H1 (cell line): ENCODE results near the gene DKC1.

Source experiments
- BACH1 ChIP-seq: IDR thresholded peaks from 2 replicates; pipeline ENCODE4 v1.6.1; 2012; ENCODE audit warnings: low read length, improper control_type of control experiment
- CTCF ChIP-seq, 3 experiments: IDR thresholded peaks; 1 replicate in 2 of 3; 2 replicates in 1 of 3; pipeline versions ENCODE4 v1.5.1 to v1.6.1; 2011; ENCODE audit warnings: low read length in 3 of 3, mild to moderate bottlenecking in 3 of 3, inconsistent platforms in 2 of 3, low read depth in 1 of 3, moderate library complexity in 1 of 3; ENCODE audit not compliant: insufficient read depth in 1 of 3; ENCODE audit errors: control extremely low read depth in 1 of 3

DNA sequence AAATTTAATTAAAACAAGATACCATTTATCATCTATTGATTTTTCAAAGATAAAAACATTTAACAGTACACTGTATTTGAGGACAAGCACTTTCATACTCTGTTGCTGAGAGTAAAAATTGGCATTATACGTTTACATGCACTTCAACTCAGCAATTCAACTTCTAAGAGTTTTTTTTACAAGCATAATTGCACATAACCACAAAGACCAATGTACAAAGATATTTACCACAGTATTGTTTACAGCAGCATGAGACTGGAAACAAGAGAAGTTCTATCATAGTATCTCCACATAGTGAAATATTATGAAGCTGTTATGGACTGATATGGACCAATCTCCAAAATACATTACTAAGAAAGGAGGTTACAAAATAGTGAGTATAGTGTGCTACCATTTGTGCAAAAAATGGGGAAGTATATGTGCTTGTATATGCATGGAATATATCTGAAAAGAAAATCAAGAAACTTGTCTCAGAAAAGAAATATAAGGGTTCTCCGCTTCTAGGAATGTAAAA, 22.7 kb upstream of the DKC1 start:
- TF ChIP-seq BACH1 (no peak), CTCF (IDR thresholded peaks at IDR 0.05; ENCODE audit: control extremely low read depth in 1 of 3, insufficient read depth in 1 of 3, low read depth in 1 of 3, low read length in 3 of 3) (no peak)
